Duodenal mucosa (tissue), 2 donors: Measurements from ENCODE around the gene XYLB.

ENCODE experiments used
- H3K27ac ChIP-seq: one replicate; pipeline ENCODE4 v1.7.0; 2013; ENCODE audit warnings: low read depth, low read length
- H3K27me3 ChIP-seq, 2 donors: one replicate each; pipeline ENCODE4 v1.7.0; 2013; ENCODE audit warnings: low read length in 2 of 2, control low read depth in 1 of 2; ENCODE audit not compliant: insufficient read depth in 2 of 2, control insufficient read depth in 1 of 2
- H3K36me3 ChIP-seq, 2 donors: one replicate each; pipeline ENCODE4 v1.7.0; 2013; ENCODE audit warnings: low read length in 2 of 2, control low read depth in 1 of 2; ENCODE audit not compliant: insufficient read depth in 2 of 2, control insufficient read depth in 1 of 2
- H3K4me1 ChIP-seq, 2 donors: one replicate each; pipeline ENCODE4 v1.7.0; 2013; ENCODE audit warnings: low read length in 2 of 2, control low read depth in 1 of 2; ENCODE audit not compliant: insufficient read depth in 2 of 2, control insufficient read depth in 1 of 2
- H3K4me3 ChIP-seq, 2 donors: one replicate each; pipeline ENCODE4 v1.7.0; 2013; ENCODE audit warnings: low read length in 2 of 2, low read depth in 1 of 2
- H3K9ac ChIP-seq, 2 donors: one replicate each; pipeline ENCODE4 v1.7.0; 2013; ENCODE audit warnings: low read length in 2 of 2, low read depth in 1 of 2
- H3K9me3 ChIP-seq, 2 donors: one replicate each; pipeline ENCODE4 v1.7.0; 2013; ENCODE audit warnings: low read length in 2 of 2, control low read depth in 1 of 2; ENCODE audit not compliant: control insufficient read depth in 1 of 2

The XYLB gene

GRCh38 chr3:38372214-38372601, 25.6 kb downstream of the XYLB start:
- Histone ChIP-seq H3K4me1 (no peaks in the 10 kb centered on the region), H3K36me3 (peaks cover 34 to 86% of the 10 kb centered on the region in 2 donors), H3K9ac (no peak overlapping the region), H3K27me3 (no peaks in the 10 kb centered on the region), H3K27ac (no peak overlapping the region), H3K9me3 (no peaks in the 10 kb centered on the region), H3K4me3 (no peak overlapping the region)

GRCh38 chr3:38374221-38374620, 27.6 kb downstream of the XYLB start:
- Histone ChIP-seq H3K36me3 (peaks cover 37 to 85% of the 10 kb centered on the region in 2 donors), H3K27ac (no peak overlapping the region), H3K9me3 (no peaks in the 10 kb centered on the region)

GRCh38 chr3:38375072-38375471, 28.5 kb downstream of the XYLB start:
- Histone ChIP-seq H3K9ac (no peak overlapping the region), H3K36me3 (peaks cover 43 to 86% of the 10 kb centered on the region in 2 donors), H3K9me3 (no peaks in the 10 kb centered on the region), H3K4me1 (no peaks in the 10 kb centered on the region), H3K27me3 (no peaks in the 10 kb centered on the region), H3K27ac (no peak overlapping the region), H3K4me3 (no peak overlapping the region)

More at GRCh38 chr3:38374221-38374620, 27.6 kb downstream of the XYLB start:
- Histone ChIP-seq H3K9ac (no peak overlapping the region), H3K4me1 (no peaks in the 10 kb centered on the region), H3K4me3 (no peak overlapping the region), H3K27me3 (no peaks in the 10 kb centered on the region)

GRCh38 chr3:38375488-38376097, 29.0 kb downstream of the XYLB start:
- Histone ChIP-seq H3K27ac (no peak overlapping the region), H3K4me1 (no peaks in the 10 kb centered on the region), H3K36me3 (peaks cover 49 to 86% of the 10 kb centered on the region in 2 donors), H3K4me3 (no peak overlapping the region), H3K9ac (no peak overlapping the region), H3K9me3 (no peaks in the 10 kb centered on the region), H3K27me3 (no peaks in the 10 kb centered on the region)

- H3K9me3 ChIP-seq = peaks cover 0 to 2% of the 10 kb centered on the region in 2 donors
- no peak overlapping the region for H3K4me3 ChIP-seq
- no peaks in the 10 kb centered on the region for H3K4me1 ChIP-seq
- H3K27ac ChIP-seq = no peak overlapping the region
- no peaks in the 10 kb centered on the region for H3K27me3 ChIP-seq
- H3K36me3 ChIP-seq = peaks cover 51 to 85% of the 10 kb centered on the region in 2 donors
- no peak overlapping the region for H3K9ac ChIP-seq
Observed at GRCh38 chr3:38376098-38376816, 29.7 kb downstream of the XYLB start.

- Histone ChIP-seq H3K27me3 (no peaks in the 10 kb centered on the region), H3K4me1 (no peaks in the 10 kb centered on the region), H3K9me3 (peaks cover 0 to 2% of the 10 kb centered on the region in 2 donors), H3K36me3 (peaks cover 44 to 65% of the 10 kb centered on the region in 2 donors), H3K27ac (no peak overlapping the region), H3K4me3 (no peak overlapping the region), H3K9ac (no peak overlapping the region)
Observed at GRCh38 chr3:38379201-38379770, 32.7 kb downstream of the XYLB start.

GRCh38 chr3:38382506-38383080, 36.0 kb downstream of the XYLB start:
- no peak overlapping the region for H3K9ac ChIP-seq
- H3K9me3 ChIP-seq = peaks cover 0 to 7% of the 10 kb centered on the region in 2 donors
- no peak overlapping the region for H3K27ac ChIP-seq
- no peaks in the 10 kb centered on the region for H3K4me1 ChIP-seq
- H3K4me3 ChIP-seq = no peak overlapping the region
- H3K27me3 ChIP-seq = no peaks in the 10 kb centered on the region
- H3K36me3 ChIP-seq = peaks cover 30 to 53% of the 10 kb centered on the region in 2 donors

GRCh38 chr3:38383156-38383875, 36.7 kb downstream of the XYLB start:
- Histone ChIP-seq H3K36me3 (peaks cover 23 to 46% of the 10 kb centered on the region in 2 donors), H3K27me3 (no peaks in the 10 kb centered on the region), H3K27ac (no peak overlapping the region), H3K9me3 (peaks cover 0 to 7% of the 10 kb centered on the region in 2 donors), H3K9ac (no peak overlapping the region), H3K4me1 (no peaks in the 10 kb centered on the region), H3K4me3 (no peak overlapping the region)

- peaks cover 0 to 38% of the 10 kb centered on the region in 2 donors for H3K36me3 ChIP-seq
- H3K9ac ChIP-seq = no peak overlapping the region
- no peaks in the 10 kb centered on the region for H3K27me3 ChIP-seq
Observed at GRCh38 chr3:38386992-38387750, 40.6 kb downstream of the XYLB start.

More at GRCh38 chr3:38386992-38387750, 40.6 kb downstream of the XYLB start:
- Histone ChIP-seq H3K27ac (no peak overlapping the region), H3K4me1 (no peaks in the 10 kb centered on the region), H3K9me3 (peaks cover 0 to 5% of the 10 kb centered on the region in 2 donors), H3K4me3 (no peak overlapping the region)
